Stomach (tissue), 9 donors: ENCODE measurements around the gene SLC38A9. TPM values are rescaled to one million over a fixed set of nuclear protein-coding genes. Genes with fewer than 3 reads are reported as not detected.
A peak's percentile ranks its signal among the peaks of the same experiment; 100 is the strongest.

Experiments
- DNase-seq, 2 donors: peaks; one replicate each; pipeline versions ENCODE4 v3.0.0 to v3.0.0-alpha.2; 2013 to 2019
- H3K27ac ChIP-seq, 5 donors: fragments of 200-600 bp in 4 of 5; sonication (generic) in 4 of 5; one replicate each; pipeline ENCODE4 v1.5.1; 2013 to 2019; ENCODE audit warnings: mild to moderate bottlenecking in 1 of 5, moderate library complexity in 1 of 5
- H3K27me3 ChIP-seq, 3 donors: fragments of 200-600 bp; sonication (generic); one replicate each; pipeline ENCODE4 v1.5.1; 2017 to 2019; ENCODE audit warnings: mixed run types in 1 of 3
- H3K36me3 ChIP-seq, 4 donors: fragments of 200-600 bp; sonication (generic); 1 replicate in 3 of 4; 2 replicates in 1 of 4; pipeline ENCODE4 v1.5.1; 2016 to 2019
- H3K4me1 ChIP-seq, 4 donors: fragments of 200-600 bp; sonication (generic); one replicate each; pipeline ENCODE4 v1.5.1; 2016 to 2019
- H3K4me3 ChIP-seq, 4 donors: fragments of 200-600 bp; sonication (generic) in 3 of 4; one replicate each; pipeline ENCODE4 v1.5.1; 2016 to 2019; ENCODE audit warnings: mild to moderate bottlenecking in 1 of 4
- H3K9me3 ChIP-seq, 4 donors: fragments of 200-600 bp; sonication (generic); one replicate each; pipeline ENCODE4 v1.5.1; 2016 to 2019
- CTCF ChIP-seq, 7 experiments: fragments of 450-650 bp in 4 of 7; fragments of 200-600 bp in 3 of 7; sonication (generic) in 3 of 7; IDR thresholded peaks; one replicate each; pipeline ENCODE4 v1.5.1; 2016 to 2019; ENCODE audit warnings: antibody characterized with exemption in 7 of 7, control low read depth in 2 of 7, mild to moderate bottlenecking in 1 of 7
- EP300 ChIP-seq: sonication (generic); formaldehyde crosslinking; IDR thresholded peaks from one replicate; pipeline ENCODE4 v1.6.1; 2017; ENCODE audit warnings: antibody characterized with exemption
- POLR2A ChIP-seq, 4 donors: fragments of 450-650 bp; IDR thresholded peaks; one replicate each; pipeline ENCODE4 v1.6.1; 2016; ENCODE audit warnings: antibody characterized with exemption in 4 of 4, control low read depth in 2 of 4, mild to moderate bottlenecking in 1 of 4, moderate library complexity in 1 of 4
- POLR2AphosphoS5 ChIP-seq, 3 donors: sonication (generic); formaldehyde crosslinking; IDR thresholded peaks; one replicate each; pipeline ENCODE4 v1.6.1; 2016; ENCODE audit warnings: antibody characterized with exemption in 3 of 3
- WGBS, 5 donors: extraction: QIAGEN DNeasy Blood & Tissue Kit in 3 of 5; methylation state at CpG; one replicate each; pipeline versions ENCODE4 v1.1.5 to v1.1.7; 2013 to 2018; 5-methylcytosine and 5-hydroxymethylcytosine counted together
- intact Hi-C: fragments of 100-400 bp; cut with DNase I; formaldehyde crosslinking; loops from one replicate; pipeline ENCODE4 v1.15.1; 2023; ENCODE audit warnings: low total_unique reads
- polyA plus RNA-seq, 3 donors: library from polyadenylated mRNA; stranded (reverse); fragments of 200-250 nt; gene quantifications; one replicate each; pipeline ENCODE4 v1.2.3, GENCODE V29; 2013
- total RNA-seq, 5 donors: library from RNA; depleted of rRNA; stranded (reverse); fragments of >200 nt; gene quantifications; one replicate each; pipeline versions ENCODE4 v1.1.0 to v1.2.3, GENCODE V29; 2014 to 2016
- donor health status: healthy with polysubstance abuse.
- donor health status: Bipolar disorder and iron deficiency.
- donor health status: healthy.

SLC38A9 gene
- total and polyA plus RNA-seq, 8 donors = 3.7 to 120 (median 8.6) TPM

GRCh38 chr5:55638051-55638450, 74.1 kb downstream of the SLC38A9 start:
- peaks cover 34 to 69% (median 53%) of the 10 kb centered on the region in 4 donors for H3K4me1 ChIP-seq

GRCh38 chr5:55636683-55637082, 75.4 kb downstream of the SLC38A9 start:
- 22 to 46% (median 27%) methylated on average over 3 of the region's 3 CpGs for WGBS, 5 donors
- no peak for TF ChIP-seq EP300
- TF ChIP-seq POLR2AphosphoS5 (IDR thresholded peaks at IDR 0.05) = peak in 1 of 3 donors; percentile 44
- intact Hi-C loops = no loop called here
- H3K9me3 ChIP-seq = no peaks in the 10 kb centered on the region
- no peaks in the 10 kb centered on the region for H3K27me3 ChIP-seq
- H3K27ac ChIP-seq = peak overlapping the region; percentile 14 to 71 (median 60)
- DNase-seq = peak in 1 of 2 donors; percentile 79
- no peak overlapping the region for H3K4me3 ChIP-seq
- no peaks in the 10 kb centered on the region for H3K36me3 ChIP-seq
- H3K4me1 ChIP-seq = peaks cover 35 to 64% (median 56%) of the 10 kb centered on the region in 4 donors

More at GRCh38 chr5:55638051-55638450, 74.1 kb downstream of the SLC38A9 start:
- peak overlapping the region in 3 of 5 donors; percentile 47 to 71 (median 56) for H3K27ac ChIP-seq
- H3K36me3 ChIP-seq = no peaks in the 10 kb centered on the region
- intact Hi-C loops = no loop called here
- no peaks in the 10 kb centered on the region for H3K27me3 ChIP-seq
- peak in 1 of 2 donors; percentile 36 for DNase-seq
- no peaks in the 10 kb centered on the region for H3K9me3 ChIP-seq
- 73 to 86% (median 80%) methylated on average over 2 of the region's 2 CpGs for WGBS, 5 donors
- TF ChIP-seq POLR2A (IDR thresholded peaks at IDR 0.05) = no peak
- TF ChIP-seq EP300 = no peak
- TF ChIP-seq POLR2AphosphoS5 (IDR thresholded peaks at IDR 0.05) = no peak
- no peak for TF ChIP-seq CTCF (IDR thresholded peaks at IDR 0.05)
- H3K4me3 ChIP-seq = no peak overlapping the region

- Histone ChIP-seq H3K4me3 (no peak overlapping the region), H3K27ac (peak overlapping the region in 4 of 5 donors; percentile 44 to 71 (median 66)), H3K4me1 (peaks cover 35 to 63% (median 54%) of the 10 kb centered on the region in 4 donors), H3K36me3 (no peaks in the 10 kb centered on the region), H3K9me3 (no peaks in the 10 kb centered on the region), H3K27me3 (no peaks in the 10 kb centered on the region)
- peak in 1 of 2 donors; percentile 84 for DNase-seq
- intact Hi-C loops = no loop called here
- TF ChIP-seq EP300 = no peak
- TF ChIP-seq POLR2AphosphoS5 (IDR thresholded peaks at IDR 0.05) = peak in 1 of 3 donors; percentile 45
- no peak for TF ChIP-seq POLR2A (IDR thresholded peaks at IDR 0.05)
- no peak for TF ChIP-seq CTCF (IDR thresholded peaks at IDR 0.05)
- WGBS, 5 donors = 8 to 35% (median 23%) methylated on average over 2 of the region's 2 CpGs
These were observed 75.9 kb downstream of the SLC38A9 start for GRCh38 chr5:55636177-55636576.

- H3K4me1 ChIP-seq = peaks cover 35 to 63% (median 54%) of the 10 kb centered on the region in 4 donors
These were observed 77.3 kb downstream of the SLC38A9 start for GRCh38 chr5:55634866-55635265.

More at GRCh38 chr5:55634866-55635265, 77.3 kb downstream of the SLC38A9 start:
- intact Hi-C loops = no loop called here
- TF ChIP-seq POLR2A (IDR thresholded peaks at IDR 0.05) (no peak), CTCF (IDR thresholded peaks at IDR 0.05) (no peak), POLR2AphosphoS5 (IDR thresholded peaks at IDR 0.05) (no peak), EP300 (no peak)
- H3K9me3 ChIP-seq = no peaks in the 10 kb centered on the region
- no peaks in the 10 kb centered on the region for H3K27me3 ChIP-seq
- no peaks in the 10 kb centered on the region for H3K36me3 ChIP-seq
- DNase-seq = no peak
- H3K27ac ChIP-seq = peak overlapping the region in 4 of 5 donors; percentile 35 to 71 (median 58)
- H3K4me3 ChIP-seq = no peak overlapping the region
